RPMI8226 (cell line): ENCODE results near the gene IKBKG.
"Not testable (repeated sequence)": the region's sequence is repeated elsewhere in the genome, so short reads cannot be mapped to it uniquely, and the experiment has no call there.

ENCODE experiments used
- DNase-seq: peaks from one replicate; pipeline ENCODE4 v3.0.0-alpha.2; 2015

The IKBKG gene

DNA sequence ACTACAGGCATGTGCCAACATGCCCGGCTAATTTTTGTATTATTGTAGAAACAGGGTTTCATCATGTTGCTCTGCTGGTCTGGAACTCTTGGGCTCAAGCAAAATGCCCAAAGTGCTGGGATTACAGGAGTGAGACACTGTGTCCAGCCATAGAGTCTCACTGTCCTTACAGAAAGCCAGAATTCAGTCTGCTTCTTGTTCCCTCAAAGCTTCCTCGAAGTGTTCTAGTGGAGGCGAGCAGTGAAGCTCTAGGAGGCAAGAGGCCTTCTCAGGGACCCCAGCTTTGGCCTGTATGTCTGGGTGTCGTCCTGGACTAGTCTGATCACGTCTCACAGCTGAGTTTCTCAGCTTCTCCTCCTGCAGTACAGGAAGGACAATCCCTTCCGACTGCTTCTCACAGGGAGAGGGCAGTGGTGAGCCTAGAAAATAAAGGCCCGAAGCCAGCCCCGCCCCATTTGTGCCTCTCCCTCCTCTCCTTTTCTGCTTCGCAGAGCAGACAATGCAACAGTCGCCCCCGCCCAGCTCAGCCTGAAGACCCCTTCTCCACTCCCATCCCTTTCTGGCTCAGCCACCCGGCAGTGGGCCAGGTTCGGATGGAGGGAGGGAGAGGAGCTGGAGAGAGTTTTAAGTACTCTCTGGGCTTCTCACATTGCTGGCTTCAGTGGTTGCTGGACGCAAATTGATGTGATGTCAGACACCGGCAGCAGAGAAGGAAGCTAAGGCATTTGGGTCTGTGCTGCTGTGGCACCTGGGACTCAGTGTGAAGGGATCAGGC, 20.3 kb upstream of the IKBKG start:
- DNase-seq = peak; percentile 84

DNA sequence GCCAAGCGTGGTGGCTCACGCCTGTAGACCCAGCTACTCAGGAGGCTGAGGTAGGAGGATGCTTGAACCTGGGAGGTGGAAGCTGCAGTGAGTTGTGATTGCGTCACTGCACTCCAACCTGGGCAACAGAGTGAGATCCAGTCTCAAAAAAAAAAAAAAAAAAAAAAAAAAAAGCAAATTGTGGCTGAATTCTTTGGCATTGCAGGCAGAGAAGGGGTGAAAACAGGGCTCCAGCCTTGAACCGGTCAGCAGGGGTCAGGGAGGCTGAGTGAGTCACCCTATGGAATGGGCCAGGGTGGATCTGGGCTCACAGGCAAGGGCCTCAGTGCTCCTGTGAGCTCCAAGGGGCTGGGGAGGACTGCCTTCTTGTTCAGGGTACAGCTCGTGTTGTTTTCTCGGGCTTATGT, 18.2 kb upstream of the IKBKG start:
- no peak for DNase-seq

DNA sequence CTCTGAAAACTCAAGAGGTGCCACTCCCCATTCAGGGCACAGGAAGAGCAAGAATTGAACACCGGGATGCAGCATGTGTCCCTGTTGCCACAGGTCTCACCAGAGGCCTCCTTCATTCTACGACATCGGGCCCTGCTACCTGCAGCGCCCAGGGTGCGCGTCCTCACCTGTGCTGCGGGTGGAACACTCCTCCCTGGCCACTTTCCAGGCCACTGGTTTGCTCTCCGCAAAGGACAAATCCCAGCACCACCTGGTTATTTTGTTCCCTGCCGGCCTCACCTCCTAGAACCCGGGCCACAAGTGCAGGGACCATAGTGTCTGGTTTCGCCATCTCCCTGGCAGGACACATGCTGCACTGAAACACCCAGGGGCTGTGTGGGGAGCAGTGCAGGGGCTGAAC, 17.1 kb upstream of the IKBKG start:
- no peak for DNase-seq

DNA sequence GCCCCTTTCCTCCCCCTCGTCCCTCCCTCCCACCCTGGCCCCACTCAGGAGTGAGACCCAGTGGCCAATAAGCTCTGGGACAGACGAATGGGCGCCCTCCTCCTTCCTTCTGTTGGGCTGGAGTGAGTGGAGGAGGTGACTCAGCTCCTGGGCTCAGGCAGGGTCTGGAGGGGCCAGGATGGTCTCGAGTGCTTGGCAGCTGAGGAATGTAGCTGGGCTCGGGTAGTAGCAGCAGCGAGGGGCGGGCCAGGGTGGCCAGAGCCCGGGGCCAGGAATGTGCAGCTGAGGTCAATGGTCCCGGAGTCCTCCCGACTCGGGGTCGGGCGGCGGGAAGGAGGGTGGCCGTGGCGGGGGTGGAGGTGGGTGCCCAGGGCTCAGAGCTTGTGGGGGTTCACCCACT, 15.8 kb upstream of the IKBKG start:
- no peak for DNase-seq

DNA sequence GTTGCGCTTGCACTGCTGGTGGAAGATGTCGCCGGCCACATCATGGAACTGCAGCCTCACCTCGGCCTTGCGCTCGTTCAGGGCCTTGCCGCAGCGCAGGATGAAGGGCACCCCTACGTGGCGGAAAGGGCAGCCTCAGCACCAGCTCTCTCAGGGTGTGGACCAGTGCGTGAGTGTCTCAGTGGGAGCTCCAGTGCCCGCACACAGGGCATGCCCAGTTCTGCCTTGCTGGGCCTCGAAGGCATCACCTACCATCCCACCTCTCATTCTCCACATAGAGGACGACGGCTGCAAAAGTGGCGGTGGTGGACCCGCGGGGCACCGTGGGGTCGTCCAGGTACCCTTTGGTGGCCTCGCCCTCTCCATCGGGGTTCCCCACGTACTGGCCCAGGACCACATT, 14.7 kb upstream of the IKBKG start:
- DNase-seq = no peak

DNA sequence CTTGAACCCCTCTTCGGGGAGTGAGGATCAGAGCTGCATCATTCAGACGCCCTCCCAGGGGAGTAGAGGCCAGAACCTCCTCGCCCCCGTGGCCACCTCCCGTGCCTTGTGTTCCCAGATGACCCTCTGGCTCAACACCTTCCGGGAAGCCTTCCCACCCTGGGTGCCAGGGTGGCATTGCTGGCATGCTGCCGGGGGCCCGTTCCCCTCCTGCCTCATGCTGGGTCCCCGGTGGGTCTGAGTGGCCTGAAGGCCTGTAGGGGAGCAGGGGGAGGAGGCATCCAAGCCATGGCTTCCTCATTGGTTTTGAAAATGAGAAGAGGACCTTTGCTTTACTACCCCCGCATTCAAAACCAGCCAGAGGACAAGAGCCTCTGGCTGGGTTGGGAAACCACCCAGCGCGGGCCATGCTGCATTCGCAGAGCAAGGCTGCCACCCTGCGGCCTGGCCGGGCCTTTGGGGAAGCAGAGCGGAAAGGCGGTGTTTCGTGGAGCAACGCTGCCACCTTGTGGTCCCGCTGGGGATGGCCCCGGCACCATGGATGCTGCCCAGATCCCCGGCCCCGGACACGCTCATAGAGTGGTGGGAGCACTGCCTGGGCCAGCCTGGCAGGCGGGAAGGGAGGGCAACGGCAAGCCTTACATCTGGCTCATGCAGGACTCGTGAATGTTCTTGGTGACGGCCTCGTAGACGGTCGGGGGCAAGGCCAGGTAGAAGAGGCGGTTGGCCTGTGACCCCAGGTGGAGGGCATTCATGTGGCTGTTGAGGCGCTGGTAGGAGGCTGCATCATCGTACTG, 12.7 kb upstream of the IKBKG start:
- peak; percentile 88 for DNase-seq

DNA sequence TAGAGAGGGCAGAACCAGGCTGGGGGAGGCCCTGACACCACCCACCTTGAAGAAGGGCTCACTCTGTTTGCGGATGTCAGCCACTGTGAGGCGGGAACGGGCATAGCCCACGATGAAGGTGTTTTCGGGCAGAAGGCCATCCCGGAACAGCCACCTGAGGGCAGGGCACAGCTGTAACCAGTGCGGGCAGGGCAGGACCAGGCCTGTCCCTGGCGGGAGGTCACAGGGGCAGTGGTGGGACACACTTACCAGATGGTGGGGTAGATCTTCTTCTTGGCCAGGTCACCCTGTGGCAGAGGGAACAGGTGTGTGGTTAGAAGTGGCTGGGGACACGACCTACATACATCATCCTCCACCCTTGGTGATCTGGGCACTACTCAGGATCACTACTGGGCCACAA, 11.5 kb upstream of the IKBKG start:
- no peak for DNase-seq

DNA sequence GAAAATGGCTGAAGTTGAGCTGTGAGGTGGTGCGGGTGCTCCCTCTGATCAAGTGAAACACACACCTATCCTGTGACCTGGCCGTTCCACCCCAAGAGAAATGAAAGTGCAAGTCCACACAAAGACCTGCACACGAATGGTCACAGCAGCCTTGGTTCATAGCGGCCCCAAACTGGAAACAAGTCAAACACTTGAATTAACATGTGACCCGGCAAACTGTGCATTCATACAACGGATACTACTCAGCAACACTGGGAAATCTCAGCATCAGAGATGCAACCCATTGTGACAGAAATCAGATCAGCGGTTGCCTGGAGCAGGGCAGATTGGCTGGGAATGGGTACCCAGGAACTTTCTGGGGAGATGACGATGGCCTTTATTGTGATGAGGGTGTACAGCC, 8.3 kb upstream of the IKBKG start:
- DNase-seq = no peak

DNA sequence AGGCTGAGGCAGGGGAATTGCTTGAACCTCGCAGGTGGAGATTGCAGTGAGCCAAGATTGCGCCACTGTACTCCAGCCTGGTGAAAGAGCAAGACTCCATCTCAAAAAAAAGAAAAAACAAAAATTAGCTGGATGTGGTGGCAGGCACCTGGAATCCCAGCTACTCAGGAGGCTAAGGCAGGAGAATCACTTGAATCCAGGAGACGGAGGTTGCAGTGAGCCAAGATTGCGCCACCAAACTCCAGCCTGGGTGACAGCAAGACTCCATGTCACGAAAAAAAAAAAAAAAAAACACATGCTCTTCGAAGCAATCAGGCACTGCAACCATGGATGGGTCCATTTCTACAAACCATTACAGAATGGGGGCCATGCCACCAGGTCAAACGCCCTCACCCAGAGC, 7.1 kb upstream of the IKBKG start:
- DNase-seq = not testable (repeated sequence)

DNA sequence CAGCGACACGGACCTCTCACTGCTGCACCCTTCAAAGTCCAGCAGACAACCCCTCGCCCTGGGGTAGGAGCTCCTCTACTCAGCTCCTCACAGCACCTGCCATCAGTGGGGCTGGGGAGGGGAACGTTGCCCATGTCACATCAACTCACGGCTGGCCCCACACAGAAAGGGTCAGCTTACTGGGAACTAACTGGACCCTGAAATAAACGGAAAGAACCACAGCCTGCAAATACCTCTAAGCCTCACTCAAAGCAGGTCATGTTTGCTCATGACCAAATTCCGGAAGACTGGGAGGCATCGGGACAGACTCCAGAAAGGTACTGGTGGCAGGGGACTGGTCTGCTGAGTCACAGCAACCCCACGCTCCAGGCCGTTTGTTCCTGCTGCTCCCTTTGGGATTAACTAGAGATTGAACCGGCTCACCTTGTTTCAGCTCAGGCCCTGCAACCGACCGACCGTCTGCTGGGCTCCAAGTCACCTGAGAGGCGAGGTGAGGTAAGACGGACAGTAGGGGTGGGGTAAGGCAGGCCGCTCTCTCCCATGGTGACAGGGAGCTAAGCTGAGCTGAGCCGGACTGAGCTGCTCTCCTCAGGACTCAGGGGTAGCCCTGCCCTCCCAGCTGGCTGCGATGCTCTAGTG, 6.4 kb upstream of the IKBKG start:
- DNase-seq = no peak

DNA sequence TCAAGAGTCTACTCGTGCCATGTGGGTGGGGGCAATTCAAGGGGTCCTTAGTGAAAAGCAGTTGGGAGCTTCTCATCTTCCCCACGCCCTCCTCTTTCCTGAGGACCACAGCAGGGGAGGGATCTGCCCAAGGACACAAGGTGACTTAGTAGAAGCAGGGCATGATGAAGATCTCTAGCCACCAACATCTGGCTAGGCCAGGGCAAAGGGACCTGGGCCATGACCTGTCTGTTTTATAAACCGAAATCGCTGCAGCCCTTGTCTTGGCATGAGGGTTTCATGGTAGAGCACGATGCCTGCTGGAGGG, 5.9 kb upstream of the IKBKG start:
- no peak for DNase-seq

DNA sequence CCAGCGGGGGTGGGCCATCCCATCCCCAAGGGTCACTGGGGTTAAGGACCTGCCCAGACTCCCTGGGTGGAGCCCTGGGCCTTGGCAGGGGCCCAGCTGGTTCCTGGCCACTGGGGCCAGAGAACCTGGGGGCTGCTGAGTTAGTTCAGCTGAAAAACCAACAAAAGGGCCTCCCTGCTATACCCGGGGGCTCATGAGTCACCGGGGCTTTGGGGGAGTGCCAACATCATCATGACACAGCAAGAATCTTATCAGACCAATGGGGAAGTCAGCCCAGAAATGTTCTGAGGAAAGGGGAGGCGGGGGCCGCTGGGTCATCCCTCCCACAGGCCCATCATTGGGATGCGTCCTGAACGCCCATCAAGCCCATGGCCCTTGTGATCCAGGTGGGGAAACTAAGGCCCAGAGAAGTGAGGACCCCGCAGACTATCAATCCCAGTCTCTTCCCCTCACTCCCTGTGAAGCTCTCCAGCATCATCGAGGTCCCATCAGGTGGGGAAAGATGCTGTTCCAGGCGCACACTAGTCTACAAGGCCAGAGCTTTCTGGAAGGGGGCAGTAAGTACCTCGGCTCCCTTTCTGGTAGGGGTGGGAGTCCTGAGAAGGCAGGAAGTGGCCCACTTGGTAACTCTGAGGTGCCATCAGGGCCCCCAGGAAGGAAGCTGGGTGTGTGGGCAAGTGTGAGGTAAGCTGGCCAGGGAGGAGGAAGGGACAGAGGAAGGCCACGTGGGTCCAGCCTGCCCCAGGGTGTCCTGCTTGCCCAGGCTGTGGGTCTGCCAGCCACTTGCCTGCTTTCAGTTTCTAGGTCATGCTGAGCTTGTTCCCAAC, 5.3 kb upstream of the IKBKG start:
- peak; percentile 18 for DNase-seq

DNA sequence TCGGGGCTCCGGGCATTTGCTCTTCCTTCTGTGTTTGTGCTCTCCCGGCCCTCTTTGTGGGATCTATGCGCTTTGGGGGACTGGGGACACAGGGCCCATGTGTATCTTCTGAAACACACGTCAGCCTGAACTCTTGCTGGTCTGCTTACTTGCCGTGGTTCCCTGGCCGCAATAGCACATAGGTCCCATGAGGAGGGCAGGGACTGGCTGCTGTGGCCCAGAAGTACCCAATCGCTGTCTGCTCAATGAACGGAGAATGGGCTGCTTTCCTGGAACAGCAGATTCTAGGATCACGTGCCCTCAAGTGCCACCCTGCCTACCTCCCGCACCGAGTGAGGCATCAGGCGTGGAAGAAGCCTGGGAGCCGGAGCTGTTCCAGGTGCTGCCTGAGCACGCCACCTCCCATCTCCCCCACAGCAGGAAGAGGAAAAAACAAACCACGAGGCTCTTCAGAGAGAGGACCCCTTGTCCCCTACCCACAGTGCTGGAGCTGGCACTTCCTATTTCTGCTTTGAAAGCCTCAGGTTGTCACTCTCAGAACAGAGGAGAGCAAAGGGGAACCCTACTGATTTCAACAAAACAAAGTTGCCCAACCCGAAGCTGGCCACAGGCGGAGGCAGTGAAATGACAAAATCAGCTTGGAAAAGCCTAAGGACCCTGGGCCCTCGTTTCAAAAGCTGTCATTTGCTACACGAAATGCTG, 4.5 kb upstream of the IKBKG start:
- DNase-seq = no peak

DNA sequence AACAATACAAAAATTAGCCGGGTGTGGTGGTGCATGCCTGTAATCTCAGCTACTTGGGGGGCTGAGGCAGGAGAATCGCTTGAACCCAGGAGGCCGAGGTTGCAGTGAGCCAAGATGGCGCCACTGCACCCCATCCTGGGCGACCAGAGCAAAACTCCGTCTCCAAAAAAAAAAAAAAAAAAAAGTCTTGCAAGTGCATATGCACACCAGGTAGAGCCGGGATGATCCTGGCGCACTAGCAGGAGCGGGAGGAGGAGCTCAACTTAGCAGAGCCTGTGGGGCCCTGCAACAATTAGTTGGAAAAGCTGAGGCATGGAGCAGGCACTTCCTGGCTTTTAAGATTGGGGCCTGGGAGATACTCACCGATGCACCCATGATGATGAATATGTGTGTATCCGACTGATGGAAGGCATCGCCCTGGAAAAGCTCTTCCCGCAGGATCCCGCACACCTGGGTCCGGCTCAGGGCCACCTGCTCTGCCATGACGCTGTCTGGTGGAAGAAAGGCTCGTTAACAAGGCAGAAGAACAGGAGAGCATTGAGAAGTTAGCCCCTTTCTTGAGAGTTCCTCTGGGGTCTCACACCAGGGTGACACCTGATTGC, 1.6 kb upstream of the IKBKG start:
- DNase-seq = no peak

DNA sequence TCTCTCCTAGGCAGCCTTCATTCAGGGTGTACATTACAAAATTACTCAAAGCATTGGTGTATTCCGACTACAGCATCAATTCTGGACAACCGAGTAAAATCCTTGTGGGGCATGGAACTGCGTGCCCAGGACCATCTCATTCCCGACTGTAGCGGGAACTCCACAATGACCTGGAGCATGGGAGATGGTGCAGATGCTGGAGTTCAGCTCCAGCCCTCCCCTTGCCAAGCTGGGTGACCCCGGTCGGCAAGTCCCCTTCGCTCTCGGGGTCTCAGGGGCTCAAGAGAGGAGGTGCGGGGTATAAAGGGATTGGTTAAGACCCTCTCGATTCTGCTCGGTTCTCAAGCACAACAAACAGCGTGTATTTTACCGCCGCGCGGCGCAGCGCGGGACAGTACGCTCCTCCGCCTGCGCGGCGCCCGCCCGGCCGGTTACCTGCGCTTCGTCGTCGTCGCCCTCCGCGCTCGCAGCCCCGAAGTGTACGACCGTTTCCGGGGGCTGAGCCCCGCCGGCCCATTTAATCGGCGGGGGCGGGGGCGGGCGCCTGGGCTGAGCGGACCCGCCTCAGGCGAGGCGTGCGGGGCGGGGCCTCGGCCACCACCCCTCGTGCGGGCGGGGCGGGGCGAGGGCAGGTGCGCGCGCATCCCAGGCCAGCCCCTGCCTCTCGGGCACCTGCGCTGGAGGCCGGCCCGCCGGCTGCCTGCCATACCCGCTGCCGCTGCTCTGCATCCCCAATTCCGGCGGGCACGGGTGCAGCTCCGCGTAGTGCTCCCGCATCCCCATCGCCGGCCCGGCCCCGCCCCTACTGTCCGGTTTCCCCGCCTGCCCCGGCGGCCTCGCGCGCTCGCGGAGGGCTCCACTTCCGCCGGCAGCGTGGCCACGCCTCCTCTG, 821 bp upstream of the IKBKG start, which contains the start of gene G6PD:
Gene G6PD, minus strand, starts transcription at position 493 of the 891 bp plus-strand sequence. CDS start 691 bp downstream, outside the sequence.
- DNase-seq = peak; percentile 83

DNA sequence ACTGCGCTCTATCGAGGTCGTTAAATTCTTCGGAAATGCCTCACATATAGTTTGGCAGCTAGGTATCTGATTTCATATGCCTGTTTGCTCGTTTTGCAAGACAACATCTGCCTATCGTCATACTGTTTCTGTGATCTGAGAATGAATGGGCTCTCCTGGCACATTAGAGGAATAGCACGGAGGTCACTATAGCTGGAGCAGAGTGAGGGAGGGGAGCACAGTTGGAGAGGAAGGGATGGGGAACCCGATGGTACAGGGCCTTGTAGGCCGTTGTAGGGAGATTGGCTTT, 552 bp downstream of the IKBKG start:
- DNase-seq = no peak

DNA sequence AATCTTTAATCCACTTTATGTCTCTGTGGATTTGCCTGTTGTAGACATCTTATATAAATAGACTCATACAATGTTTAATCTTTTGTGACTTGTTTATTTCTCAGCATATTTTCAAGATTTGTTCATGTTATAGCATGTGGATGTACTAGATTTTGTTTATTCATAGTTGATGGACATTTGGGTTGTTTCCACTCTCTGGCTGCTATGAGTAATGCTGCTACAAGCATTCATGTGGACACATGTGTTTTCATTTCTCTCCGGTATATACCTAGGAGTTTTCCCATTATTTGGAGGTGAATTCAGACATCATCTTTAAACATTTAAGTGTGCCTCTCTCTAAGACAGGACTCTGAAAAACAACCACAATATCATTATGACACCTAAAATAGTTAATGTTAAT, 2.3 kb downstream of the IKBKG start:
- DNase-seq = no peak

DNA sequence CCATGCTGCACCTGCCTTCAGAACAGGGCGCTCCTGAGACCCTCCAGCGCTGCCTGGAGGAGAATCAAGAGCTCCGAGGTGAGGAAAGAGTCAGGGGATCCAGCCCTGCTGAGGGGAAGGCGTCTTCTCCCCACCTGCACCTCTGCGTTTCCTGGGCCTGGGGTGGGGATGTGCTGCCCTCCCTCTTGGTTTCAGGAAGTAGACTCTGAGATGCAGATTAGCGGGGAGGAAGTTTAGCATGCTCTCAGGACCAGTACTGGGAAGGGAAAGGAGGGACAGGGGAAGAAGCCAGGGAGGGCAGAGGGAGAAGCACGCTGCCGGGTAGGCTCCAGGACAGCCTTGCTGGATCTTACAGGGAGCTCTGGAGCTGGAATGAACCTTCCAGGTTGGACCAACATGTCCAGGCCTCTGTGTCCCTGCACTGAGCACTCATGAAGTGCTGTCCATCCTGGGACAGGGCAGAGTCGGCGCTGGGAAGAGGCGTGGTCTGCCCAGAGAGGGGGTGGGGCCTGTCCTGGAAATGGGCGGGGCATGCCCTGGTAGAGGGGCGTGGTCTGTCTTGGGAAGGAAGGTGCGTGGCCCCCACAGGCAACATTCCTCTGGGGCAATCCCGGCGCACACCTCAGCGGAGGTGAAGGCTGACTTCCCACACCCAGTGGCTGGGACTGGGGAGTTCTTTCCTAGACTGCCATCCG, 4.8 kb downstream of the IKBKG start:
- not testable (repeated sequence) for DNase-seq

DNA sequence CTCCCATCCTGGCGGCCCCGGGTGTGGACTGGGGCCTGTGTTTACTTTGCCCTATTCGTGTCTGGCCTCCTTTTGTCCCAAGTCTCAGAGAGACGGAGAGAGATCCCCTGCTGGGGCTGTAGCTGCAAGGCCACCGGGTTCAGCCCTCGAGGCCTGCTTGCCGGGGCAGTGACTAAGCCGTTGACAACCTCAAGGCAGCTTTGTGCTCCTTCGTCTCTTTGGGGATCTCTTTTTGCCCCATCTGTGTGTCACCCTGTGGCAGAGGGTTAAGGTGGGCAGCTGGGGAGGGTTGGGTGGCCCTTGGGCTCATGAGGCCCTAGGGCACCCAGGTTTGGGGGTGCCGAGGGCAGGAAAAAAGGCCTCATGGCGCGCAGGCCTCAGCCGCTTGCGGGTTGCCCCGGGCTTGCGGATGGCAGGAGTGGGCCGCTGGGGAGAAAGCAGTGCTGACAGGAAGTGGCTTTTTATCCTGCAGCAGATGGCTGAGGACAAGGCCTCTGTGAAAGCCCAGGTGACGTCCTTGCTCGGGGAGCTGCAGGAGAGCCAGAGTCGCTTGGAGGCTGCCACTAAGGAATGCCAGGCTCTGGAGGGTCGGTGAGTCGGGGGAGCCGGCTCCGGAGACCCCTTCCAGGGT, 10.8 kb downstream of the IKBKG start:
- DNase-seq = not testable (repeated sequence)

DNA sequence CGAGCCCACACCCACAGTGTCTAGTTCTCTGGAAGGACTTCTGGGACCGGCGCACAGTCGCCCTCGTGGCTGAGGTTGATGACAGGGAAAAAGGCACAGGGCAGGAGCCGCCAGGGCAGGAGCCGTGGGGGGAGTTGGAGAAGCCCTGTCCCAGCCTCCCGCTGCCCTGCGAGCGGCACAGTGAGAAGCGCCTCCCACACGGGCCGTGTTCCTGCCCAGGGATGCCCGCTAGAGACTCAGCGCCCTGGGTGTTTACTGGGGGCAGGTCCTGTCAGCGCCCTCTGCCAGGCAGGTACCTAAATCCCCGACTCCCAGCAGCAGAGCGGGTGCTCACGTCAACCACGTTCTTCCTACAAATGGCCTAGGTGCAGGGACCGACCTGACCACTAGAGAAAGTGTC, 11.5 kb downstream of the IKBKG start:
- DNase-seq = not testable (repeated sequence)
